Suprapubic skin (tissue), 4 donors: Measurements from ENCODE around the gene ABLIM2. TPM values are rescaled to one million over a fixed set of nuclear protein-coding genes. Genes with fewer than 3 reads are reported as not detected.

Experiments used
- DNase-seq, 2 donors: peaks; one replicate each; pipeline ENCODE4 v3.0.0-alpha.2; 2019; ENCODE audit warnings: low spot score in 2 of 2
- H3K27ac ChIP-seq: fragments of 200-600 bp; sonication (generic); one replicate; pipeline ENCODE4 v1.5.1; 2019
- H3K27me3 ChIP-seq: fragments of 200-600 bp; sonication (generic); one replicate; pipeline ENCODE4 v1.5.1; 2019
- H3K36me3 ChIP-seq: fragments of 200-600 bp; sonication (generic); one replicate; pipeline ENCODE4 v1.5.1; 2019
- H3K4me1 ChIP-seq: fragments of 200-600 bp; sonication (generic); one replicate; pipeline ENCODE4 v1.5.1; 2019
- H3K4me3 ChIP-seq: fragments of 200-600 bp; sonication (generic); one replicate; pipeline ENCODE4 v1.5.1; 2019; ENCODE audit warnings: mild to moderate bottlenecking
- H3K9me3 ChIP-seq: fragments of 200-600 bp; sonication (generic); one replicate; pipeline ENCODE4 v1.5.1; 2019
- CTCF ChIP-seq, 2 donors: fragments of 200-600 bp in 1 of 2; fragments of 450-650 bp in 1 of 2; sonication (generic) in 1 of 2; IDR thresholded peaks; one replicate each; pipeline ENCODE4 v1.5.1; 2016 to 2019; ENCODE audit warnings: antibody characterized with exemption in 2 of 2, mild to moderate bottlenecking in 1 of 2, moderate library complexity in 1 of 2
- EP300 ChIP-seq: sonication (generic); formaldehyde crosslinking; IDR thresholded peaks from one replicate; pipeline ENCODE4 v1.6.1; 2017; ENCODE audit warnings: antibody characterized with exemption
- POLR2A ChIP-seq, 2 donors: fragments of 450-650 bp; IDR thresholded peaks; one replicate each; pipeline ENCODE4 v1.6.1; 2017; ENCODE audit warnings: antibody characterized with exemption in 2 of 2, mild to moderate bottlenecking in 2 of 2, moderate library complexity in 2 of 2
- POLR2AphosphoS5 ChIP-seq, 3 donors: sonication (generic); formaldehyde crosslinking; IDR thresholded peaks; one replicate each; pipeline ENCODE4 v1.6.1; 2017; ENCODE audit warnings: antibody characterized with exemption in 3 of 3
- WGBS: methylation state at CpG from one replicate; pipeline ENCODE4 v1.1.5; 2018; 5-methylcytosine and 5-hydroxymethylcytosine counted together
- total RNA-seq, 4 donors: library from RNA; depleted of rRNA; stranded (reverse); fragments of >200 nt; gene quantifications; one replicate each; pipeline ENCODE4 v1.1.0, GENCODE V29; 2016

The ABLIM2 gene
- total RNA-seq, 4 donors from 2014 or later = 11.2 to 16.9 (median 13.3) TPM

GRCh38 chr4:7952615-7953014 is 206.0 kb downstream of the ABLIM2 start:
- no peaks in the 10 kb centered on the region for H3K9me3 ChIP-seq
- H3K27me3 ChIP-seq = no peaks in the 10 kb centered on the region
- H3K4me1 ChIP-seq = no peaks in the 10 kb centered on the region
- H3K36me3 ChIP-seq = no peaks in the 10 kb centered on the region
- WGBS = 90% methylated on average over 9 of the region's 9 CpGs
- H3K27ac ChIP-seq = no peak overlapping the region
- no peak overlapping the region for H3K4me3 ChIP-seq
- TF ChIP-seq CTCF (IDR thresholded peaks at IDR 0.05) = no peak
- TF ChIP-seq EP300 = no peak
- no peak for TF ChIP-seq POLR2A (IDR thresholded peaks at IDR 0.05)
- TF ChIP-seq POLR2AphosphoS5 (IDR thresholded peaks at IDR 0.05) = no peak
- no peak for DNase-seq

GRCh38 chr4:7950301-7951092 is 208.1 kb downstream of the ABLIM2 start:
- no peak overlapping the region for H3K27ac ChIP-seq
- DNase-seq = no peak
- no peaks in the 10 kb centered on the region for H3K9me3 ChIP-seq
- no peaks in the 10 kb centered on the region for H3K36me3 ChIP-seq
- TF ChIP-seq EP300 (no peak), POLR2A (IDR thresholded peaks at IDR 0.05) (no peak), POLR2AphosphoS5 (IDR thresholded peaks at IDR 0.05) (no peak), CTCF (IDR thresholded peaks at IDR 0.05) (no peak)
- H3K4me1 ChIP-seq = no peaks in the 10 kb centered on the region
- H3K27me3 ChIP-seq = no peaks in the 10 kb centered on the region
- no peak overlapping the region for H3K4me3 ChIP-seq
- WGBS = 90% methylated on average over 18 of the region's 18 CpGs

- Histone ChIP-seq H3K27me3 (no peaks in the 10 kb centered on the region), H3K9me3 (no peaks in the 10 kb centered on the region), H3K4me3 (no peak overlapping the region), H3K36me3 (no peaks in the 10 kb centered on the region), H3K4me1 (no peaks in the 10 kb centered on the region), H3K27ac (no peak overlapping the region)
- no peak for DNase-seq
- WGBS = 92% methylated on average over 4 of the region's 4 CpGs
- no peak for TF ChIP-seq EP300
- TF ChIP-seq POLR2AphosphoS5 (IDR thresholded peaks at IDR 0.05) = no peak
- no peak for TF ChIP-seq POLR2A (IDR thresholded peaks at IDR 0.05)
- no peak for TF ChIP-seq CTCF (IDR thresholded peaks at IDR 0.05)
Observed at GRCh38 chr4:7949759-7950158, 208.9 kb downstream of the ABLIM2 start.

- no peak overlapping the region for H3K4me3 ChIP-seq
- H3K36me3 ChIP-seq = no peaks in the 10 kb centered on the region
- no peak overlapping the region for H3K27ac ChIP-seq
- TF ChIP-seq EP300 (no peak), POLR2A (IDR thresholded peaks at IDR 0.05) (no peak), CTCF (IDR thresholded peaks at IDR 0.05) (no peak), POLR2AphosphoS5 (IDR thresholded peaks at IDR 0.05) (no peak)
- no peak for DNase-seq
- H3K9me3 ChIP-seq = no peaks in the 10 kb centered on the region
- H3K27me3 ChIP-seq = no peaks in the 10 kb centered on the region
- 63% methylated on average over 4 of the region's 4 CpGs for WGBS
- H3K4me1 ChIP-seq = no peaks in the 10 kb centered on the region
Observed at GRCh38 chr4:7947927-7948326, 210.7 kb downstream of the ABLIM2 start.

GRCh38 chr4:7945709-7946380 is 212.8 kb downstream of the ABLIM2 start:
- no peak for DNase-seq
- no peaks in the 10 kb centered on the region for H3K36me3 ChIP-seq

More at GRCh38 chr4:7945709-7946380, 212.8 kb downstream of the ABLIM2 start:
- Histone ChIP-seq H3K4me1 (no peaks in the 10 kb centered on the region), H3K27ac (no peak overlapping the region), H3K27me3 (no peaks in the 10 kb centered on the region), H3K4me3 (no peak overlapping the region), H3K9me3 (no peaks in the 10 kb centered on the region)
- WGBS = 75% methylated on average over 13 of the region's 14 CpGs
- TF ChIP-seq CTCF (IDR thresholded peaks at IDR 0.05) = no peak
- no peak for TF ChIP-seq POLR2AphosphoS5 (IDR thresholded peaks at IDR 0.05)
- no peak for TF ChIP-seq EP300
- no peak for TF ChIP-seq POLR2A (IDR thresholded peaks at IDR 0.05)
